GM12878 (cell line): Measurements from ENCODE around the gene MYH9. TPM values are rescaled to one million over a fixed set of nuclear protein-coding genes. Genes with fewer than 3 reads are reported as not detected.

Experiments used
- ATAC-seq: fragments of 200-7000 bp; cut with Tn5 transposase; 3 replicates; pipeline ENCODE4 v1.9.1; 2020; ENCODE audit warnings: mild to moderate bottlenecking, moderate library complexity
- BruUV-seq: library from RNA; stranded (reverse); fragments of 400-500 nt; replicated peaks from 2 replicates; lab custom pipeline; 2021; lab: Mats Ljungman, UMichigan
- CTCF ChIA-PET: fragments of 300-600 bp; sonication (Branson Sonifier 250); formaldehyde crosslinking; extraction: SDS; loops from one replicate; lab custom pipeline; 2021; ENCODE audit warnings: inconsistent platforms; lab: Yijun Ruan, JAX
- POLR2A ChIA-PET: fragments of 350-600 bp; formaldehyde crosslinking; extraction: SDS; loops from one replicate; lab custom pipeline; 2021; ENCODE audit warnings: inconsistent platforms; lab: Charles Lee
- RAD21 ChIA-PET: fragments of 300-600 bp; sonication (Branson Sonifier 250); formaldehyde crosslinking; loops from one replicate; lab custom pipeline; 2023; ENCODE audit warnings: antibody characterized with exemption; ENCODE audit not compliant: unreplicated experiment; lab: Charles Lee
- SMC1A ChIA-PET: fragments of 300-600 bp; sonication (Branson Sonifier 250); formaldehyde crosslinking; loops from one replicate; lab custom pipeline; 2023; ENCODE audit not compliant: unreplicated experiment, uncharacterized antibody; lab: Charles Lee
- DNase-seq: peaks from one replicate; pipeline ENCODE4 v3.0.0-alpha.2; 2011; ENCODE audit warnings: low read depth, low spot score
- FAIRE-seq: peaks from 3 replicates; lab custom pipeline; 2011; peaks lifted over from hg19 to GRCh38; lab: Jason Lieb, UNC
- H2AFZ ChIP-seq: 2 replicates; pipeline ENCODE4 v1.6.0; 2011; ENCODE audit warnings: low read depth, low read length, control low read depth; ENCODE audit not compliant: control insufficient read depth
- H3K27ac ChIP-seq: 2 replicates; pipeline ENCODE4 v1.5.1; 2011; ENCODE audit warnings: control low read depth; ENCODE audit not compliant: control insufficient read depth, insufficient read depth
- H3K27me3 ChIP-seq, 2 experiments: replicated peaks in 1 of 2; 2 replicates each; pipeline versions ENCODE4 v1.6.0 to v1.6.1; 2011; ENCODE audit warnings: low read length in 1 of 2; ENCODE audit not compliant: control insufficient read depth in 2 of 2, insufficient read depth in 2 of 2
- H3K36me3 ChIP-seq, 2 experiments: 2 replicates each; pipeline ENCODE4 v1.5.1; 2011; ENCODE audit warnings: low read length in 1 of 2; ENCODE audit not compliant: control insufficient read depth in 2 of 2, insufficient read depth in 2 of 2
- H3K4me1 ChIP-seq: 2 replicates; pipeline ENCODE4 v1.6.1; 2011; ENCODE audit warnings: mild to moderate bottlenecking, low read length, moderate library complexity, mixed read lengths; ENCODE audit not compliant: control insufficient read depth, insufficient read depth
- H3K4me2 ChIP-seq: 2 replicates; pipeline ENCODE4 v1.6.0; 2011; ENCODE audit warnings: control low read depth; ENCODE audit not compliant: control insufficient read depth, insufficient read depth
- H3K4me3 ChIP-seq: fragments of 200-600 bp; sonication (generic); 2 replicates; pipeline ENCODE4 v1.5.1; 2016
- H3K79me2 ChIP-seq: 2 replicates; pipeline ENCODE4 v1.6.0; 2011; ENCODE audit warnings: low read length; ENCODE audit not compliant: control insufficient read depth, insufficient read depth
- H3K9ac ChIP-seq: 2 replicates; pipeline ENCODE4 v1.8.0; 2011; ENCODE audit warnings: low read length, control low read depth, mixed read lengths; ENCODE audit not compliant: control insufficient read depth, insufficient read depth
- H3K9me3 ChIP-seq: replicated peaks from 3 replicates; pipeline ENCODE4 v1.5.1; 2011; ENCODE audit warnings: mild to moderate bottlenecking, low read length; ENCODE audit not compliant: control insufficient read depth, insufficient read depth
- H4K20me1 ChIP-seq: 2 replicates; pipeline ENCODE4 v1.6.0; 2011; ENCODE audit not compliant: control insufficient read depth, insufficient read depth
- ETV6 ChIP-seq, 2 experiments: fragments of 450-650 bp in 1 of 2; IDR thresholded peaks in 1 of 2; conservative IDR thresholded peaks in 1 of 2; 2 replicates each; pipeline ENCODE4 v1.6.1; 2014; ENCODE audit warnings: antibody characterized with exemption in 1 of 2, borderline replicate concordance in 1 of 2, low read depth in 1 of 2, mild to moderate bottlenecking in 1 of 2, moderate library complexity in 1 of 2
- IKZF2 ChIP-seq, 2 experiments: fragments of 450-650 bp; IDR thresholded peaks; 2 replicates each; pipeline ENCODE4 v1.6.1; 2017; ENCODE audit warnings: mild to moderate bottlenecking in 2 of 2, moderate library complexity in 2 of 2
- NKRF ChIP-seq: fragments of 450-650 bp; conservative IDR thresholded peaks from 2 replicates; pipeline ENCODE4 v1.6.1; 2017; ENCODE audit warnings: mild to moderate bottlenecking, moderate library complexity
- ZNF24 ChIP-seq: fragments of 450-650 bp; IDR thresholded peaks from 2 replicates; pipeline ENCODE4 v1.6.1; 2017; ENCODE audit warnings: antibody characterized with exemption, mild to moderate bottlenecking
- WGBS: methylation state at CpG from one replicate; pipeline ENCODE4 v1.1.6; 2016; ENCODE audit warnings: low lambda C conversion rate; ENCODE audit not compliant: insufficient replicate concordance, insufficient coverage; ENCODE audit errors: missing lambda C conversion rate; 5-methylcytosine and 5-hydroxymethylcytosine counted together
- in situ Hi-C: fragments of 300-500 bp; cut with MboI; formaldehyde crosslinking; loops from 9 replicates; pipeline ENCODE4 v1.14.3; 2018; ENCODE audit warnings: mixed read lengths
- intact Hi-C: fragments of 100-400 bp; cut with micrococcal nuclease; formaldehyde crosslinking; loops from one replicate; pipeline ENCODE4 v1.14.2; 2022; ENCODE audit not compliant: unreplicated experiment
- polyA plus RNA-seq, 11 experiments: library from polyadenylated mRNA; depleted of rRNA in 4 of 11; unstranded in 6 of 11; stranded (reverse) in 5 of 11; fragments of >200 nt; fragmentation: Nextera tagmentation in 4 of 11; fragmentation: Illumina TruSeq in 1 of 11; extraction: Ambion mirVana in 4 of 11; extraction: Trizol in 1 of 11; gene quantifications; 1 replicate in 1 of 11; 2 replicates in 10 of 11; pipeline versions ENCODE4 v1.2.1 to v1.2.3, GENCODE V29; 2011 to 2016; ENCODE audit warnings: inconsistent platforms in 2 of 11, missing spikeins in 2 of 11, low read depth in 1 of 11
- total RNA-seq, 4 experiments: library from RNA; depleted of rRNA in 3 of 4; stranded (reverse); fragments of >200 nt in 3 of 4; fragmentation: Illumina TruSeq in 1 of 4; extraction: Trizol in 1 of 4; gene quantifications; 2 replicates each; pipeline versions ENCODE4 v1.2.1 to v1.2.3, GENCODE V29; 2013 to 2021
- TF ChIP-seq, protein P1 (sequence below): fragments of 450-650 bp; IDR thresholded peaks from 2 replicates; pipeline ENCODE4 v1.6.1; 2016; ENCODE audit warnings: mild to moderate bottlenecking

The MYH9 gene
- total and polyA plus RNA-seq, 10 of the 15 experiments (the other 5 are each of a cell fraction or from before 2014, with no cell fraction given), result 5.1 to 525 (median 145) TPM

GRCh38 chr22:36239401-36240171 is 148.2 kb downstream of the MYH9 start, which contains the start of gene APOL2 (continued):
- TF ChIP-seq IKZF2 (IDR thresholded peaks at IDR 0.05), result peak; percentile 68 to 79
- TF ChIP-seq, protein P1, sequence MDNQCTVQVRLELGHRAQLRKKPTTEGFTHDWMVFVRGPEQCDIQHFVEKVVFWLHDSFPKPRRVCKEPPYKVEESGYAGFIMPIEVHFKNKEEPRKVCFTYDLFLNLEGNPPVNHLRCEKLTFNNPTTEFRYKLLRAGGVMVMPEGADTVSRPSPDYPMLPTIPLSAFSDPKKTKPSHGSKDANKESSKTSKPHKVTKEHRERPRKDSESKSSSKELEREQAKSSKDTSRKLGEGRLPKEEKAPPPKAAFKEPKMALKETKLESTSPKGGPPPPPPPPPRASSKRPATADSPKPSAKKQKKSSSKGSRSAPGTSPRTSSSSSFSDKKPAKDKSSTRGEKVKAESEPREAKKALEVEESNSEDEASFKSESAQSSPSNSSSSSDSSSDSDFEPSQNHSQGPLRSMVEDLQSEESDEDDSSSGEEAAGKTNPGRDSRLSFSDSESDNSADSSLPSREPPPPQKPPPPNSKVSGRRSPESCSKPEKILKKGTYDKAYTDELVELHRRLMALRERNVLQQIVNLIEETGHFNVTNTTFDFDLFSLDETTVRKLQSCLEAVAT, result peak; percentile 48

DNA sequence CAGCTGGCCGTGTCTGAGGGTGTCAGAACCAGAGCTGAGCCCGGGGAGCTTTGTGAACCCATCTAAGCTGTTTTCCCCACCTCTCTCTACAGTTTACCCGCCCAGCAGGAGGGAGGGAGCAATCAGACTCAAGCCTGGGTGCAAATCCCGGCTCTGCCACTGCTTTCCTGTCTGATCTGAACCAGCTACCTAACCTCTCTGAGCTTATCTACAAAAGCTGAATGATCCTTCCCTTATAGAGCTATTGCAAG is 148.7 kb downstream of the MYH9 start:
- ChIA-PET CTCF (interaction anchor here (0.5 to 8.0 kb wide), 26 partner anchors 11 to 300 kb away, joined by 3 to 153 read pairs (median 4); partner anchors contain the start of gene APOL1), POLR2A (interaction anchor here (1.0 to 7.7 kb wide), 5 partner anchors 9 to 243 kb away, joined by 3 to 99 read pairs (median 5); partner anchors contain the start of genes APOL1 and TXN2), SMC1A (interaction anchor here (0.9 to 9.5 kb wide), 15 partner anchors 11 to 140 kb away, joined by 3 to 165 read pairs (median 6); partner anchors contain the start of genes APOL1 and APOL3), RAD21 (interaction anchor here (0.7 to 4.7 kb wide), 13 partner anchors 15 to 243 kb away, joined by 3 to 100 read pairs (median 6); partner anchors contain the start of genes APOL1, APOL3 and APOL4)
- H3K9ac ChIP-seq, result peak overlapping the region; percentile 65
- H3K27ac ChIP-seq, result peak overlapping the region; percentile 79
- in situ Hi-C loops (no loop called here), intact Hi-C loops (loop anchor here (5.0 kb wide), 1 partner anchor 38 kb away; no protein-coding TSS in a partner anchor)
- H3K79me2 ChIP-seq, result peaks cover 43% of the 10 kb centered on the region
- H4K20me1 ChIP-seq, result no peaks in the 10 kb centered on the region
- H3K4me1 ChIP-seq, result peaks cover 23% of the 10 kb centered on the region
- peak overlapping the region; percentile 61 for H2AFZ ChIP-seq
- peak overlapping the region; percentile 96 for H3K4me3 ChIP-seq
- WGBS, result 0% methylated on average over 4 of the region's 4 CpGs
- H3K4me2 ChIP-seq, result peak overlapping the region; percentile 88
- no peaks in the 10 kb centered on the region; the same call in 2 of the 3 replicates for H3K9me3 ChIP-seq
- peaks cover 0 to 10% of the 10 kb centered on the region in 2 experiments; a peak in 1 of 4 replicates for H3K36me3 ChIP-seq
- no peaks in the 10 kb centered on the region for H3K27me3 ChIP-seq
- ATAC-seq (peak; percentile 46), FAIRE-seq (no peak)
- BruUV-seq, result no TSS peak
- TF ChIP-seq ETV6 (conservative IDR thresholded peaks at IDR 0.05 in 1 of 2, IDR thresholded peaks at IDR 0.05 in 1 of 2; ENCODE audit: borderline replicate concordance in 1 of 2, low read depth in 1 of 2), result peak in 1 of 2 experiments; percentile 21; a peak in 1 of 4 replicates
- TF ChIP-seq ZNF24, result no peak
- TF ChIP-seq NKRF, result 0 out of 2 replicates have a peak, but pooled peaks have one; percentile 2
- TF ChIP-seq, all 136 proteins: peak for 2
- no peak for DNase-seq
